NCI-H69 (cell line): ENCODE data around the gene SSTR3.
"Not testable (repeated sequence)": the region's sequence is repeated elsewhere in the genome, so short reads cannot be mapped to it uniquely, and the experiment has no call there.

Experiments
- DNase-seq: peaks from one replicate; lab custom pipeline; 2025; lab: John Stamatoyannopoulos, UW

The SSTR3 gene

DNA sequence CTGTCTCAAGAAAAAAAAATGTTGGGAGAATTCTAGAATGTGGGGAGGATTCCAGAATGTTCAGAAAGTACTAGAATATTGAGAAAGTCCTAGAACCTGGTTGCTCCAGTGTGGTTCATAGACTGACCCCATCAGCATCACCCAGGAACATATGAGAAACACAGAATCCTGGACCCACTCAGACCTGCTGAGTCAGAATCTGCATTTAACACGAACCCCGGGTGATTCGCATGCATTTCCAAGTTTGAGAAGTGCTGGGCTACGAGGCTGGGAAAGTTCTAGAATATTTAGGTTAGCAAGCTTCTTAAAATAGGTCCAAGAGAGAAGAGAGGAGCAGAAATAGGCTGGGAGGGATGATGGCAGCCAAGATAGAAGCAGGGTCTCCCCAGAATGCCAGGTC lies 30.6 kb downstream of the SSTR3 start:
- DNase-seq, result no peak

DNA sequence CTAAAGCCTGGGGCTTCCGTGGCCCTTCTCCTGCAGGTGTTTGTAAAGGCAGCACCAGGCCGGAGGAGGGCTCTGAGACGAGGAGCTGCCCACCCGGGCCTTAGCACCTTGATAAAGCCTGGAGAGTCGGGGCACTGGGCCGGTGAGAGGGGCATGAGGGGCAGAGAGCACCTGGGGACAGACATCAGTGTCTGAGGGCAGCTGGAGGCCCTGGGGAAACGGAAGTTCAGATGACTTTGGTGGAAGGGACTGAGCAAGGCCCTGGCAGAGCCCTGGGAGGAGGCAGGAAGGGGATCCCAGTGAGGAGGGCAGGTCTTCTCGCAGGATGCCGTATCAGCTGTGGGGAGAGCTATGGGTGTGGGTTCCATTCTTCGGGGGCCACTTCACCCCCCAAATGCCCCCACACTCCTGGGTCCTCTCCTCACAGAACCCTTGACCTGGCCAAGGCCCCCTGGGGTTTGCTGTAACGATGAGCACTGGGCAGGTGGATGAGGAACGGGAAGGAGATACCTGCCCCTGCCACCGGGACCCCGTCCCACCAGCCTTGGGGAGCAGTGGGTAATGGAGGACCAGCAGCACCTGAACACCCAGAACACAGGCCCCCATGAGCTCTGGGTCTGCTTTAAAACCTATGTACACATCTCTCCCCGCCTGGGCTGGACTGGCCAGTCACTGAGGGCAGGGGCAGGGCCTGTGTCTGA lies 31.6 kb downstream of the SSTR3 start:
- DNase-seq, result no peak

DNA sequence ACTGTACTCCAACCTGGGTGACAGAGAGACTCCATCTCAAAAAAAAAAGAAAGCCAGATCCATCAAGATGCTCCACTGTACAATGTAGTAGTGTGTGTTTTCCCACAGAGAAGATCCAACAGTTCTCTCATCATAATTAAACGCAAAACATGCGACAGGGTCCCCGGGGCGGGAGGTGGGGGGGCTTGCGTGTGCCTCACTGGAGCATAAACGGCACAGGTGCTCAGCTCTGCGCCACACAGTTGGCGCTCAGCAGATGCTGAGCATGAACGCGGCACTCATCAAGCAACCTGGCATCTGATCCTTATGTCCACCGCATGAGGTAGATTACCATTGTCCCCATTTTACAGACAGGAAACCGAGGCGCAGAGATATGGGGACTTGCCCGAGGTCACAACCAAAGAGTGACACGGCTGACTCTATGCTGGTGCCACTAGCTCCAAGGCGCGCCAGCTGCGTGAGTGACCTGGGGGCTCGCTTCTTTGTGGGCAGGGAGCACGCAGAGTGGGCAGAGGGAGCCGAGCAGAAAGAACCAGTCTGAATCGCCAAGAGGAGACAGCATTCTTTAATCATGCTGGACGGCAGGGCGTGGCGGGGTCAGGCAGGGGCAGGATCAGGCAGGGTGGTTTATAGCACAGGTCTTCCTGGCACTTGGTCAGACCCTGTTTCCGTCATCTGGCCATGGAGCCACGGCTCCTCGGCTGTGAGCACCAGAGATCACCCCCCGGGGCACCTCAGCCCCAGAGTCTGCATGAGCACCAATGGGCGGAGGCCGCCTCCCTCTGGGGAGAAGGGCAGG lies 32.5 kb downstream of the SSTR3 start:
- no peak for DNase-seq

DNA sequence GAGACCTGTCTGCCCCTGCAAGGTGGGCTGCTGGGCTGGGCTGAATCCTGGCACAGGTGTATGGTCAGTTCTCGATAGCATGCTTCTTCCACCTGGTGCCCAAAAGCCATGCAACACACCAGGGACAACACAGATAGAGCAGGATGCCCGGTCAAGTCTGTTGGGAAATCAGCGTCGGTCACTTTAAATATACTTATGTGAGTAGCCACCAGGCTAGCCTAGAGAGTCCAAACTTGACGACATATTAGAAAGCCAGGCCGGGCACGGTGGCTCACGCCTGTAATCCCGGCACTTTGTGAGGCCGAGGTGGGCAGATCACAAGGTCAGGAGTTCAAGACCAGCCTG lies 33.2 kb downstream of the SSTR3 start:
- no peak for DNase-seq

DNA sequence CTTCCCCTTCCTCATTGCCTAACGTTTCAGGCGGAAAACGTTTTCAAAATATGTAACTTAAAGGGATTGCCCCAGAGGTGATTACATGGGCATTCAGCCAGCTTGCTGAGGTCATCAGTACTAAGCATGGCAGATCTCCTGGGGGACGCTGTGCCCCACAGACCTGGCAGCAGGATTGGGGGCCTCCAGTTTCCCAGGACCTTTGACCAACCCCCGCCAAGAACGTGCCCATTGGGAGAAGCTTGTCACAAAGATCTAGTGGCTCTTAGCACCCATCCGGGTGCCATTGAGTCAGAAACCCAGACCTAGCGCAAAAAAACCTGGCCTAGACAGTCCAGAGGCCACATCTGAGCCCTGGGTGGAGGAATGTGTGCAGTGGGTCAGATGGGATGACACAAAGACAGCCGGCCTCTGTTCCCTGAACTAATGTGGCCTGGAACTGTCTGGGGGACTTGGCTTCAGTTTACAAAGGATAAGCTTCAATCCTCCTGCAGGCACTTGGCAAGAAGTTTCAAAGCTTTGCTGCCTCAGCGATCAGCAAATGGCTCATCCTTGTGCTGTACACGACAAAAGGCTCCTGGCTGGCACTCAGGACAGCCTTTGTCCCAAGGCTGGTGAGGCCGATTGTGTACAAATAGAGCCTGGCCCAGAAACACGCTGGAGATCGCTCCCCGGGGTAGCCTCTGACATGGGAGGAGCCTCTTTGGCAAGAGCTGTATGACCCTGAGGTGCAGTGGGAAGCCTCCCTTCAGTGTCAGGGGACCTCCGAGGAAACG lies 33.7 kb downstream of the SSTR3 start:
- DNase-seq, result no peak

DNA sequence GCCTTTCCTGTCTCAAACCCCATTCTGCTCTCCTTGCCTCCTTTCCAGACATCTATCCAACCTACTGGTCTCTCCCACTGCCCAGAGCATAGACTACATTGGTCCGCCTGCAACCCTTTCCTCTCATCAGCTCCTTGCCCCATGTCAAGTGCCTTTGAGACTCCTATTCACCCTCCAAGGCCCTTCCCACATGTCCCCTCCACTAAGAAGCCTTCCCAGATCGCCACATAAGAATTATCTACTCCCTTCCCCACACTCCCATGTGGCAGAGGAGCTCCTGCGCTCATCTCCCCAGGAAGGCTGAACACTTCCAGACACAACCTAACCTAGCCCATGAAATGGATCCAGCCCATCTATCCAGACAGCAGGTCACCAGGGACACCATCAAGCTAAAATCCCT lies 34.5 kb downstream of the SSTR3 start:
- no peak for DNase-seq

DNA sequence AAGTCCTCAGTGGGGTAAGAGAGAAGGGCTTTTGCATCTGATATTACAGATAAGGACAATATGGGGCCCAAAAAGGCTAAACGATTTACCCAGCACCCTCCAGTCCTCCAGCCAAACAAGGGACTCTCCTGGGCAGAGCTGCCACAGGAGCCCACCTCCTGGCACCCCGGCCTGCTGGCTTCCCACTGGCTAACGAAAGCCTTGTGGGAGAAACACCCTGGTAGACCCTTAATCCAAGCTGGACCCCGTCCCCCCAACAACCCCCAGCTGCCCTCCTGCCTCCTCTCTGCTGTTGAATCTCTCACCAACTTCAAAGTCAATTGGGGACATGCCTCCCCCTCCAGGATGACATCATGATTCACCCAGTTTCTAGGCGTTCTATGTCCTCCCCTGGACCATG lies 35.1 kb downstream of the SSTR3 start:
- DNase-seq, result no peak

DNA sequence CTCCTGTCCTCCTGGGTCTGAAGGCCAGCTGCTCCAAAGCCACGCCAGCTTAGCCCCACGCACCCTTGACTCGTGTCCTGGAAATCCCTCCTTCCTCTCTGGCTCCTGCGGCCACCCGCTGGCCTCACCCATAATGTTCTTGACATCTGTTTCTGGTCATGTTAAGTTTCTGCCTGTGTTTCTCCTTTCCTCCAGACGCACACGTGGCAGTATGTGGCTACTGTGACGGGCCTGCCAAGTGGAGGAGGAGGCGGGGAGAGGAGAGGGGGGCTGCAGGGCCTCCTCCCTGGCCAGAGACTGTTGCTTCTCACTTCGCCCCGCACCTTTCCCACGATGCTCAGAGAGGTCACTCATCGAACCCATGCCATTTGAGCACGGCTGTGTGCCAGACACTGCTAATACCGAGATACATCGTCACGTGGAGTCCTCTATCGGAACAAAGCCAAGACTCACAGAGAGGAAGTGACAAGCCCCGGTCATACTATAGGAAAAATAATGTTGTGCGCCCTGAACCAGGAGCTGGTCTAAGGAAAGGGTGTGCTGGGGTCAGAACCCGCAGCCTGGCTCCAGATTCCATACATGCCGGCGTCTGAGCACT lies 35.7 kb downstream of the SSTR3 start:
- DNase-seq, result no peak

DNA sequence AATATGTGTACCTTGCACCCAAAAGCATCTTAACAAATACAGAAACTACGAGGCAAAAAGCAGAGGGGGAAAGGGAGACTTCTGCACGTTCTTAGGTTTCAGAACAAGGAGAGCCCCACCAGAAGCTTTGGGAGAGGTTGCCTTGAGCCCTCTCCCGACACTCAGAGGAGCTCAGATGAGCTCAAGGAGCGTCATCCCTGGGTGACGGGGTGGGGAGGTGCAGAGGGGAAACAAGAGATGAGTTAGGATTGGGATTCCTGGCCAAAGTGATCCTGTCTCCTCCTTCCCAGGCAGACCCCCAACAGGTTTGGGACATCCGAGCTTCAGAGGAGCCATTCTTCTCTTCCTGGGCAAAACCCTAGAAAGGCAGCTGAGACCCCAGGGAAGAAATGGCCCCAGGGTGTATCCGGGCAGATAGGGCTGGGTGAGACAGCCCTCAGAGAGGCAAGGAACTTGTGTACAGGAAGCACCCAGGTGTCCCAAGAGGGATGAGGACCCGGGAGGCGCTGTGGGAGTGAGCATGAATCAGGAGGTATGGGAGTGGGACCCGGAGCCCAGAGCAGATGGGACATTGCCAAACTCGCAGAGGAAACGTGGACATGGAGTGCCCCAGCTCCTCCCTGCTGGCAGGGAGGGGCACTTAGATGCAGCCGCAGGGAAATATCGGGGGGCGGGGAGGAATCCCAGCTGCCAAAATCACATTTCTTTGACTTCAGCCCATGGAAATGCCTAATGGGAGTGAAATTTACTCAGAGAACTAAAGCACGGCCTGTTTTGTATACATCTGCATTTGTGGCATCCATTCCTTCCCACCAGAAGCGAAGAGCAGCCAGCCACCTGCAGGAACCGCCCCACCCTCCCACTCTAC lies 36.6 kb downstream of the SSTR3 start:
- DNase-seq, result no peak

DNA sequence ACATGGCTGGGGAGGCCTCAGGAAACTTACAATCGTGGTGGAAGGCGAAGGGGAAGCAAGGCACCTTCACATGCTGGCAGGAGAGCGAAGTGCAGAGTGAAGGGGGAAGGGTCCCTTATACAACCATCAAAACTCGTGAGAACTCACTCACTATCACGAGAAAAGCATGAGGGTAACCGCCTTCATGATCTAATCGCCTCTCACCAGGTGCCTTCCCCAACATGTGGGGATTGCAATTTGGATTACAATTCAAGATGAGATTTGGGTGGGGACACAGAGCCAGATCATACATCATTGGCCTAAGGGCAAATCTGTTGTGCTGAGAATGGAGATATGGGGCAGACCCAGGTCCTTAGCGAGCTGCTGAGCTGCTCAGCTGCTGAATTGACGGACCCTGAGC lies 37.3 kb downstream of the SSTR3 start:
- no peak for DNase-seq

DNA sequence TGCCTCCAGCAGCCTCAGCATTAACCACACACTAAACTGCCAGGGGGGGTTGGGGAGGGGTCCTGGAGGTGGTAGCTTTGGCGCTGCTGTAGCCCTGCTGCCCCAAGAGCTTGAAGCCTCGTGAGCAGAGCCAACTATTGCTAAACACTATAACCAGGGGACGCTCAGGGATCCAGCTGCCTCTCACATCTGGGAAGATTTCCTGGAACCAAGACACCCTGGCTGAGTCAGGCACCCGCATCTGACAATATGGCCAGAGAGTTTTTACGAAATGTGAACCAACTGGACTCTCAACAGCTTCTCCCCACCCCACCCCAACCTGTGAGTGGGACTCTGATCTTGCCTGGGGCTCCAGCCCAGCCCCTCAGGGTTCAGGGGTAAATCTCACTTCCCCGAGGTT lies 38.6 kb downstream of the SSTR3 start:
- no peak for DNase-seq

DNA sequence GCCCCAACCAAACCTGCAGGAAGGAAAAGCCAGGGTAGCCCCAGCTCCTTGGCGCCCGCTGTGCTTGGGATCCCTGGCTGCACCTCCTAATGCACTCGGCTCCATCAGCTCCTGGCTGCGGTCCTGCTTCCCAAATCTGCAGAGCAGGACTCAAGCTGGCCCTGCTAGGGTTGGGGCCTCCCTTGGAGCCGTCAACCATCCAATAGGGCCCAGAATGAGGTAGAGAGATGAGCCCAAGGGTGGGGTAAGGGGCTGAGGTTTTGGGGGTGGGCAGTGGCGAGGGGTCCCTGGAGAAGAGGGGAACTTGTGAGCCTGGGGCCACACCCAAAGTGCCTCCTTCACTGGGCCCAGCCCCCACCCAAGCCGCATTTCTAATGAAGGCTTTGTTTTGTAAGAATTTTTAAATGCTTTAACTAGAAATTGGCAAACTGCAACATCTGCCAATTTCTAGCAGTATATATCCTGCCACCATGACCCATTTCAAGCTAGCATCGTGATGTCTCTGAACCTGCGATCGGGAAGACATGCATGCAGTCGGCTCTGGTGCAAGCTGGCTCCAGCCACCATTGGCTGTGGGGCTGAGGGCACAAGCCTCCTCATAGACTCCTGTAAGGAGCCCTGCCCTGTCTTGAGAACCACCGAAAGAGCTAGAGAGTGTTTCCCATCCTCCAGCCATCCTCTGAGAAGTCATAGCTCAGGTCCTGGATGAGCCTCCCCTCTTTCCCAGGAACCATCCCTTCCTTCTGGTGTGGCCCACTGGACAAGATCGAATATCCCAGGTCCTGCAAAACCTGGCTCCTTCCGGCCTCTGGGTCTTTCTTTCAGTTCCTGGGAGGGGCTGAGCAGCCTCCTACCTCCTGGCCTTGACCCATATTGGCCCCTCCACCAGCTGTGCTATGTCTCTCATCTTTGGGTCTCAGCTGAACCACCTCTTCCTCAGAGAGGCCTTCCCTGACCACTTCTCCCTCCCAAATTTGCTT lies 39.7 kb downstream of the SSTR3 start:
- DNase-seq, result no peak

DNA sequence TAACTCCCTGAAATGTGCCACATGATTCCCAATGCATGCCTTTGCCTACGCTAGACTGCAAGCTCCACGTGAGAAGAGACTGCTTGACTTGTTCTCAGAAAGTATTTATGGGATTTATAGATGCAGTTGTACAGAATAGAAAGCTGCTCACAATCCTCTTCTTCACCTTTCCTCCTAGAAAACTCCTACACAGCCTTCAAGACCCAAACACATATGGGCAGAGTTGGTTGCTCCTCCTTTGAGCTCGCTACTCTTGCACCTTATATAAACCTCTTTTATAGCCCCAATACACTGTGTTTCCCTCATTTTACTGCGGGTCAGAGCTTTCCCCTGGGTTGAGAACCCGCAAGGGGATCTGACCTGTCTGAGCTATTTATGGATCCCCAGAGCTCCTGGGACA lies 40.6 kb downstream of the SSTR3 start:
- no peak for DNase-seq

DNA sequence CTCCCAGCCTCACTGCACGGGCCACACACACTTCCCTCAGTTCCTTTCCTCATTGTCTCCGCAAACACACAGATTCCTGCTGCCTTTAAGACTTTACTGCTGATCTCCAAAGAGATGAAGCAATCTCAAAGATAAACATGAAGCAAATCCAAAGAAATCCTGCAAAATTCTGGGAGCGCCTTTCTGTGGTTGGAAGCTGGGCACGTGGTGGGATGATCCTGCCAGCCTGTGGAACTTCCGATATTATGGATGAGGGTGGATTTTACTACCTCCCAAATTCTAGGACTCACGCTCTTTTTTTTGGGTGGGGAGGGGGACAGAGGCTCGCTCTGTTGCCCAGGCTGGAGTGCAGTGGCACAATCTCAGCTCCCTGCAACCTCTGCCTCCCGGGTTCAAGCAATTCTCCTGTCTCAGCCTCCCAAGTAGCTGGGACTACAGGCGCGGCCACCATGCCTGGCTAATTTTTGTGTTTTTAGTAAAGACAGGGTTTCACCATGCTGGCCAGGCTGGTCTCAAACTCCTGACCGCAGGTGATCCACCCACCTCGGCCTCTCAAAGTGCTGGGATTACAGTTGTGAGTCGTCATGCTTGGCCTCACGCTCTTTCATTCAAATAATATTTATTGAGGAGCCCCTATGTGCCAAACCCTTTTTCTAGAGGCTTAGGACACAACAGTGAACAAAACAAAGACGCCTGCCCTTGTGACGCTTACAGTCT lies 41.4 kb downstream of the SSTR3 start:
- DNase-seq, result not testable (repeated sequence)

DNA sequence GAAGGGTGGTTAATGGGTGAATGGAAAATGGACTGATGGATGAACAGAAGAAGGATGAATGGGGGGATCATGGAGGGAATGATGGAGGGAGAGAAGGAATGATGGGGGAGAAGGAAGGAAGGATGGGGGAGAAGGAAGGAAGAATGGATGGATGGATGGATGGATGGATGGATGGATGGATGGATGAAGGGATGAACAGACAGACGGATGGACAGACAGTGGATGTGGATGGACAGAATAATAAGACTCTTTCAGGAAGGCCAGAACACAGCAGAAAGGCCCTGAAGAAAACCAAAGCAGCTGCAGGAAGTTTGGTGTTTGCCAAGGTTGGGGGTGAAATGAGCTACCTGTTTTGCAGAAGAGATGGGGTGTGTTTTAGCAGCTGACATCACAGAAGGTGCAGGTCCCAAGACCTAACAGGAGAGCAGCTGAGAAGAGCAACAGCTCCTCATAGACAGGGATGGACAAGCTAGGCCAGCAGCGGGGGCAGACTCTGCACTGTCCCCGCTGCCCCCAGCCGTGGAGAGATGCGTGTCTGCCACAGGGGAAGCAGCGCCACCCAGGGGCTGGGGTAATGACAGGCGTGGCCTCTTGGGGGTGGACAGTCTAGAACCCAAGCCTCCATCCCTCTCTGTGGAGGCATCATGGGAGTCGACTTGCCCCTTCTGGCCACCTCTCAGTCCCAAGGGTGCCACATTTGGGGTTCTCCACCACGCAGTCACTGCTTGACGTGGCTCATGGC lies 42.2 kb downstream of the SSTR3 start:
- DNase-seq, result no peak

DNA sequence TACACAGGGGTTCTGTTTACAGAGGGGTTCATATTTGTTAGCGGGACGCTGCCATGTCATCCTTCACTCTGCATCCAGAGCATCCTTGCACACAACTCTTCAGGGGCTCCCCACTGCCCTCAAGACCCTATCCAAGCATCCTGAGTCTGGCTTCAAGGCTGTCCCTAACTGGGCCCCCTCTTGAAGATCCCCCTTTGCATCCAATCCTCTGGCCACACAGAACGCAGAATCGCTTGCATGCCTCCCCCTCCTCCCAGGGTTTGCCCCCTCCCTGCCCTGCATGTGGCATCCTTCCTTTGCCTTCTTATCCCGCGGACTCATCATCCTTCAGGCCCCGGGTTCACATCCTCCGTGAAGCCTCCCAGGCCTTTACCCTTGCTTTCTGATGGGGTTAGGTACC lies 42.9 kb downstream of the SSTR3 start:
- DNase-seq, result no peak

DNA sequence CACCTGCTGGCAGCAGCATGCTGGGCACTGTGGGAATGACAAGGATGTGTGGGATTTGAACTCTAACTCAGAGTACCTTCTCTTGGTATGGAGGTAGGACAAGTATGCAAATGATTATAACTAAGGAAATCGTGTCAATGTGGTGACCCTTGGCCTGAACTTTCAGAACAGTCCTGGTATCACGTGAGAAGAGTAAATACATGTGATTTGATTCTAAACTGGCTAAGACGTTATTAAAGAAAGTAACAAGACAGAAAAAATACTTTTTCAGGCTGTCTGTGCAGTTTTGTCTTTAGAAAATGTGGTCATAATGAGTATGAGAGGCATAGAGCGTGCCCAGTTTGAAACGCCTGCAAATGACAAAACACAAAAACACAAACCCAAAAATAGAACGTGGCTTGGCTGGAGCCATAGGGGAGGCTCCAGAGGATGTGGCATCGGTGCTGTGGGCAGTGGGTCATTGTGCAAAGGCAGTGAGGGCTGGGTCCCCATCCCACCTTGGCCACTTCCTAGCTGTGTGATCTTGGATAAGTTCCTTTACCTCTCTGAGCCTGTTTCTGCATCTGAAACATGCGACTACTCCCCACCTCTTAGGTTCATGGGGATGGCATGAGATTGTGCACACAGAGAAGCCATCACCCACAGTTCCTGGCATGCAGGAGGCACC lies 44.2 kb downstream of the SSTR3 start:
- no peak for DNase-seq

DNA sequence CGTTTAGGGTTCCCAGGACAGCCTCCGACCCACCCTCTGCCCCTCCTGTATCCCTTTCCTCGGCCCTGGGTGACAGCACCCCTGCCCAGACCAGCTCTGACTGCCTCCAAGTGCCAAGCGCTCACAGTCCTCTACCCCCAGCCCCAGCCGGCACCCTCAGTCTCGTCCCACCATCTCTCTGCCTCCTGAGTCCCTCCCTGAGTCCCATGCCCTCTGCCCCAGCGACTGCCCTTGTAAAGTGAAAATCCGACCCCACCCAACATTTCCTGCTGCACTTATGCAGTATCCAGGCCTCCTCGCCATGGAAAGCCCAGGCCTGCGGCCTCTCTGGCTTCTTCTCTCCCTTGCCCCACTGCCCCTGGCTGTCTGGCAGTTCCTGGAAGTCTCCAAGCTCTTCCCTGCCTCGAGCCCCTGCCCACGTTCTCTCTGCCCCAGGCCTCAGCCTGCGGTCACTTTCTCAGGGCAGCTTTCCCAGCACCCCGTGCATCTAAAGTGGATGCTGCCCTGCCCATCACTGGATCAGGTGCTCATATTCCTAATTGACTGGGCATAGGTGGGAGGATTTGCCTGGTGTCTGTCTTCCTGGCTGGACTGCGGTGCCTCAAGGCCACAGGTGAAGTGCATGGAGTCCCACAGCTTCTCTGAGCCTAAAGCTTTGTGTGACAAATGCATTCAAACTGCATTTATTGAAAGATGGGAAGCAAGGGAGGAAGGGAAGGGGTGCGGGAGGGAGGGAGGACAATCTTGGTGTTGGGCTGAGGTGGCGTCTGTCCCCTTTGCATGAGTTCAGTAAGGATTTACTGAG lies 44.9 kb downstream of the SSTR3 start:
- no peak for DNase-seq
